HT-29 (cell line): ENCODE measurements around the gene DNM3. TPM values are rescaled to one million over a fixed set of nuclear protein-coding genes. Genes with fewer than 3 reads are reported as not detected.
A peak's percentile ranks its signal among the peaks of the same experiment; 100 is the strongest.

ENCODE experiments used
- DNase-seq: peaks from one replicate; pipeline ENCODE4 v3.0.0-alpha.2; 2015; ENCODE audit warnings: low spot score
- total RNA-seq: library from RNA; depleted of rRNA; stranded (reverse); fragments of >200 nt; shearing (Covaris generic); gene quantifications from 2 replicates; pipeline ENCODE4 v1.2.3, GENCODE V29; 2014

Gene DNM3
- total RNA-seq, 1 experiment from 2014 or later = 1.3 TPM

GRCh38 chr1:172105230-172105629, 263.9 kb downstream of the DNM3 start:
- no peak for DNase-seq

DNA sequence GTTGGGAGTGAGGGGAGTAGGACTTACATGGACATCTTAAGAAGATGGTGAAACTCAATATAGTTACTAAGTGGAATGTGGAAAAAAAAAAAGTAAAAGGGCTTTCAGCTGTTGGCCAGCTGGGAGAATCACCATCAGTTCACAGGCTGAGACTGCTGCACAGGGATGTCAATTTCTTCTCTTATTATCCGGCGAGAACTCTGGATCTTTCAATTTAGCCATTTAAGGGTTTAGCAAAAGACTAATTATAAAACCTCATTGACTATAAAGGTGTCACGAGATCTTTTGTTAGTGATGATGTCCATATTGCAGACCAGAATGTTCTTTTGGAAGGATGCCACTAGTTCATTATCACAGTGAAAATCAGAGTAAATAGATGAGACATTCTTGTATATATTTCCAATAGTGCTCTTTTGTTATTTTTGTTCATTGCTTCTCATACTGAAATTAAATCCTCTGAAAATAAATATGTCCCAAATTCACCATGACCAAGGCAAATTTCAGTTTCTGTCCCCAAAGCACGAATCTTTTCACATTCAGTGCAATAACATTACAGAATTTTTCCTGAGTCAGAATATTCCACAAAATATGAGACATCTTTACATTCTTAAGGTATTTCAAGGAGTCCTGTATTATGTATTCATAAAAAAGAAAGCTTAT, 266.1 kb downstream of the DNM3 start:
- DNase-seq = no peak

GRCh38 chr1:172108161-172108893, 267.0 kb downstream of the DNM3 start:
- DNase-seq = no peak

DNA sequence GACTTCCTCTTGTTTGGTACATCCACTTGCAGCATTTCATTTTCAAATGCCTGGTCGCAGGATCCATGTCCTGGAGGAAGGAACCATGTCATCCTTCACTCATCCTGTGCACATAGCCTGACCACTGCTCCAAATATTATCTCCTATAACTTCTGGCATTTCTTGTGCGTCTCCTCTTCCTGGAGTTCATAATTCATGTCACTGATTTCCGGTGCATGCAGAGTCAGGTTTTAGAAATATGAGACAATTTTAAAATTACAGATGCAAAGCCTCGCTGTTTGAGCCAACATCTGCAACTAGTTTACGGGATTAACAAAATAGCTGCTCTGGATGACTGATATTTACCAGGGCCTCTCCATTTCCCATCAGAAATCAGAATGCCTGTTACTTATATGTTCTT, 268.1 kb downstream of the DNM3 start:
- DNase-seq = no peak

GRCh38 chr1:172112576-172112975, 271.3 kb downstream of the DNM3 start:
- no peak for DNase-seq

GRCh38 chr1:172117800-172118199, 276.5 kb downstream of the DNM3 start:
- DNase-seq = no peak

GRCh38 chr1:172118618-172119017, 277.3 kb downstream of the DNM3 start:
- no peak for DNase-seq

DNA sequence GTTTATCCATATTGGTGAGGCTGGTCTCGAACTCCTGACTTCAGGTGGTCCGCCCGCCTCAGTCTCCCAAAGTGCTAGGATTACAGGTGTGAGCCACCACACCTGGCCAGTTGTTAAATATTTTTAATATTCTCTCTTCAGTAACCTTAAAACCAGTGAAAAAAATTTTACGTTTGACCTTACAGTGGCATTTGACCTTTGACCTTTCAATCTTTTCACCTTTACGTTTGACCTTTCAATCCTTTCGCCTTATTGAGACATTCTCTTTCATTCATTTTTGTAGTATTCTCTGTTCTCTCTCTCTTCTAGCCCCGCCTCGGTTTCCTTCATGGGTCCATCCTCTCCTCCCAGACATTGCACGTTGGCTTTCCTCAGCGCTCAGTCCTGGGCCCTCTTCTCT, 277.9 kb downstream of the DNM3 start:
- no peak for DNase-seq

DNA sequence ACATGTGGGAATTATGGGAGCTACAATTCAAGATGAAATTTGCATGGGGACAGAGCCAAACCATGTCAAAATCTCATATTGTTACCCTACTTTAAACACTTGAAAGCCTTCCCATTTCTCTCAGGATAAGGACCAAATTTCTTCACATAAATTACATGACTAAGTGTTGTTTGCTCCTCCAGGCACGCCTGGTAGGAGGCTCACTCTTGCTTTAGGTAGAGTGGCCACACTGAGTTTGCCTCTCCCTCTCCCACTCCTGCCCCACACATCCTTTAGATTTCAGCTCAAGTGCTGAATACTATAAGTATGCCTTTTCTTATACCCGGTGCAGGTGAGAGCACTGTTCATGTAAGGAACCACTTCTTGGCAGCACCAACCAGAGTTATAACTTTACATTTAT, 279.1 kb downstream of the DNM3 start:
- no peak for DNase-seq

DNA sequence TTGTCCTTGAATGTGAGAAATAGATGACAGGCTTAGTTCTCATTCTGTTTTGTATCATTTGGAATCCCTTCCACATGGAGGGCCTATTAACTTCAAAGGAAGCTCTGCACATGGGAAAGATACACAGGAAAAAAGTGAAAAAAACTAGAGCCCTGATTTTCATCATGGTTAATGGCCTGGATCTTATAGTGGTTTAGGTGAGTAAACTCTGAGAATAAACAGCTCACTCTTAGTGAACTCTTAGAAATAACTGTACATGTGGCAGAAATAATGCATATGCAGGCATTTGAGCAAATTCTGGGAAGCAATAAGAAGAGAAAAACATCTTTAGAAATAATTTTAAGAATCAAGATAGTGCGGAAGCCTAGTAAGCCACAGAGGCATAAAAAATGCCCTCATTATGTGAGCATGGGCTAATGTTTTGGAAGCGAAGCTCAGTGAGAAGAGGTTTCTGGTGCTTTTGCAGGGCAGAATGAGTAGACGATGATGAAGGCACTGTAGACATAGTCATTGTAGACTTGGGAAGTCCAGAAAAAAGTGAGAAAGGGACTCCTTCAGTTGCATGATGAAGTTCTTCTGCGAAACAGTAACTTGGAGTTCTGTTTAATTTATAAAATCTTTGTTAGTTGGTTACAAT, 279.9 kb downstream of the DNM3 start:
- DNase-seq = no peak

GRCh38 chr1:172122381-172122780, 281.1 kb downstream of the DNM3 start:
- DNase-seq = no peak

DNA sequence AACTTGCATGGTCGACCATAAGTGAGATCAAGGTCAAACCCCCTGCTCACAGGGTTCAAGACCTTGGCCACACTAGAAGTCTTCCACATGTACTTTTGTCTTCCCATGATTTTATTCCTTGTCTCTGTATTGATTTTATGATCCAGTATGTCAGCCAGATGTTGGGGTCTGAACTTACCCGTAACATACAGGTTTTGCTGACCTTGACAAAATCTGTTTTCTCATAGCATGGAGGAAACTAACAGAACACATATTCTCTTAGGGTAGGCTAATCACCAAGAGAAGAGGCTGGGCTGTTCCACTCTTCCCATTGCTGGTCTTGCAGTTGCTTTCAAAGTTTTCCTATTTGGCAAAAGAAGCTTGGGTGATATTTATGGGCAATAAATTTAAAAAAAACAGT, 284.0 kb downstream of the DNM3 start:
- no peak for DNase-seq

DNA sequence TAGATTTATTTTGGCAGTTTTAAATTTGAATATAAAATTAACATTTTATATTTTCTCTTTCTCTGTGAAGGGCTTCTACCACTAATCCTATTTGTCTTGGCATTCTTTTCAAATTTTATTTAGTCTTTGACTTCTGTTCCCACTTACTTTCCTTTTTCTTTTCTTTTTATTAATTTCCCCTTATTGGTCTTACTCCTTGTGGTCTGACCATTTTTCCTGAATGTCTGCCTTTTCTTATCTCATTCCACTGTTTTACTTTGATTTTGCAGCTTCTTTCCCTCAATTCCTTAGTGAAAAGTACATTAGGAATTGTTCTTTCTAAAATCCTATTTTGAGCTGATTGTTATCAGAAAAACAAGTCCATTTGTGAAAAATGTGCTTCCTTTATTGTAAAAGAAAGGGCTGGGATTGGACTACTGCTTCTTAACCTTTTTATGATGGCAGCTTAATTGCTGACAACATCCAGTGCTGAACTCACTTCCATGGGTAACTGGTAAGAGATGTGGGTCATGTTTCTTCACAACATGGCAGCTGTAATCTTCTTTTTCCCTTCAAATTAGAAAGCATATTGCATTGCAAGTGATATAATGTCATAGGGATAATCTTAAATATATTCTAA, 284.6 kb downstream of the DNM3 start:
- DNase-seq = no peak

- no peak for DNase-seq
Measured at GRCh38 chr1:172132836-172133235, 291.5 kb downstream of the DNM3 start.

DNA sequence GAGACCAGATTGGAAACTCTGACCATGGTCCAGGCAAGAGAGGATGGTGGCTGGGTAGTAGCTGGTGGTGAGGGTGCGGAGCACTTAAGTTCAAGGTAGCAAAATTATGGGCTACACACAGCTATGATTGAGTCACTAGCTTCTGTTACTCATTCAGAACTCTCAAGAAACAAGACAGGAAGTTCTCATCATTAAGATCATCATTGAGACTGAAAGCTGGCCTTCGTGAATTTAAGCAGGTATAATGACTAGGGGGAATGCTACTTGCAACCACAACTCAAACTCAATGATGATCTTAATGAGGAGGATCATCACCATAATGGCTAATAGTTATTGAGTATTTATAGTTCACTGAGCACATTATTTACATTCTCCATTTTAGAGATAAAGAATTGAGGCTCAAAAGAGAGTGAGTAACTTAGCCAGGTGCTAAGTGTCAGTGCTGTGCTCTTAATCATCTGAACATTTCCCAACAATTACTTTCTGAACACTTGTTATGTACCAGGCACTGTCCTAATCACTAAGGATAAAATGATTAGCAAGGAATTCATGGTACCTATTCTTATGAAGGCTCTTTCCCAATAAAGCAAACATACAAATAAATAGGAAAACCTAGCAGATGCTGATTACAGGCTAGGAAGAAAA, 292.9 kb downstream of the DNM3 start:
- no peak for DNase-seq

DNA sequence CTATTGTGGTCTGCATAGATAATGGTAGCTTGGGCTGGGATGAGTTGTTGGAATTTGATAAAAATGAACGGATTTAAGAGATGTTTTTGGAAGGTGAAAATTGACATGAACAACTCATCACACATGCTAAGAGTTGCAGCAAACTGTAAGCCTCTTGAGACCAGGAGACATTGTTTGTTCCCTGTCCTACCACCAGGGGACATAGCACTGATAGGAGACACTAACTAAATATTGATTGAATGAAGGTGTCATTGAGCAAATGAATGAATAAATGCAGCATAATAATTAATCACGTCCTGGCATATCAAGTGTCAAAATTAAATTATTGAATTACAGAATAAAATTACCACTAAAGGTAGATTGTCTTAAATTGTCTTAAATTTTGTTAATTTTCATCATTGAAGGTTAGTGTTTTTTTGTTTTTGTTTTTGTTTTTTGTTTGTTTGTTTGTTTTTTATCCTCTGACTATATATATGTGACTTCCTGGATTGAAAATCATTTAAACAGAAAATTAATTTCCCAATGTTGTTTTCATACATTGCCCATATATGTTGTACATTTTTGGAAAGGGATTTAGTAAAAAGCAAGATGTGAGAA, 293.9 kb downstream of the DNM3 start:
- peak; percentile 8 for DNase-seq

DNA sequence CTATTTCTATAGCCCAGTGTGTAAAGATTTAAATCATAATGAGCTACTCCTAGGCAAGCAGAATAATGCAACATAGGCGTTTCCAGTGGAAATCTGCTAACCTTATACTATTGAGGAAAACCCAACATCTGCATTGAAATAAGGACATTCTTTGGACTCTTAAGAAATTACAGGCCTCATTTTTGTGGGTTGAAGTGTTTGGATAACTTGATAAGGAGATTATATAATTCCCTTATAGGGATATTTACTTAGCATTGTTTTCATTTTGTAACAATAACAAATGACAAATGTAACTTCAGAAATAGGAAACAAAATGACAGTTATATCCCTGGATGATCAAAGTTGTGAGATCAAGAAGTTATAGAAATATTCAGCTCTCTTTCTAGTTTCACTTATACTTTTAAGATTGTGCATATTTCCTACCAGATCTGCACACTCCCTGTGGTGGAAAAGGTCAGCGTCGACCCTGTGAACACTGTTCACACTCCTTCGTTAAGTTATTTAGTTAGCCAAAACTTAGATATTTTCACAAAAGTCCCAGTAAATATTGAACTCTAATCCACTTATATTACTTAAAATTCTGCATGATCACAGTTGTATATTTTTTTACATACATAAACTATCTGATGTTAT, 294.8 kb downstream of the DNM3 start:
- peak; percentile 42 for DNase-seq

DNA sequence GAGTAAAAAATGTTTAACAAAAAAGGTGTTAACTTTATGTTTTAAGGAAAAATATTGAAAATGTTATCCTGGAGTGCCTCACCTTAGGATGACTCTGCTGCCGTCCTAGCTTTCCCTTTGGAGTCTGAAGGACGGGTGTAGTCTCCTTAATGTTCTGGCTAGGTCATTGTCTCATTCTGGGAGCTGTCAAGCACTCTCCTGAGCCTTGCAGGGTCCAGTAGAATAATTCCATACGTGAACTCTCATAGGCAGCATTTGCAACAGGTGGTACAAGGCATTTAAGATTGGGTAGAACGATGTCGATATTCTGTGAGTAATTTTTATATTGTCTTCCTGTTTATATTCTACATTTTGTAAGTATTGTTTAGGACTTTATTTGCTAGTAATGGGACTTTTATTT, 295.6 kb downstream of the DNM3 start:
- no peak for DNase-seq

- no peak for DNase-seq
Measured at GRCh38 chr1:172137703-172138454, 296.6 kb downstream of the DNM3 start.

DNA sequence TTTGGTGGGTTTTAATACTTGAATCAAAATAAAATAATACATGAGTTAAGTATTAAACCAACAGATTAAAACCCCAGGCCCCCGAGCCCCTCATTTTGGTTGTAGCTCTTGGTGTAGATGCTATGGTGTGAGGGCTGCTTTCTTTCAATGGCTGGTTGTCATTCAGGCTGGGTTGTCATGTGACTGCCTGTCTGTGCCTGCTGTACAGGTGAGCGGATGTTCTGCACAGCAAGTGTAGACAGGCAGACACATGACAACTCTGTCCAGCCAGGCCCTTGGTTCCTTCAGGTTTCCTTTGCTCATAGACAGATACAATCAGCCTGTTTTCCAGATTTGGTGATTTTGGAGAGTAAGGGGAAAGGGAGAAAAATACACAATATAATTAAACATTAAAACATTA, 297.3 kb downstream of the DNM3 start:
- no peak for DNase-seq
